Measurements from ENCODE around the gene KIF19.

KIF19 gene

GRCh38 chr17:74362810-74363498 is 36.9 kb downstream of the KIF19 start:
- ATAC-seq = no peak
- no peak for TF ChIP-seq OSR1 (CRISPR knock-in tag; IDR thresholded peaks at IDR 0.05)
- no peak for TF ChIP-seq ZFP30 (CRISPR knock-in tag; IDR thresholded peaks at IDR 0.05)
- TF ChIP-seq ISL1 (CRISPR knock-in tag; IDR thresholded peaks at IDR 0.05) = no peak
- no peak for TF ChIP-seq ZC3H10 (CRISPR knock-in tag; IDR thresholded peaks at IDR 0.05)

- no peak for ATAC-seq
- TF ChIP-seq PPARA (CRISPR knock-in tag; IDR thresholded peaks at IDR 0.05; ENCODE audit: borderline replicate concordance) (no peak), TOX (CRISPR knock-in tag; IDR thresholded peaks at IDR 0.05; ENCODE audit: borderline replicate concordance) (no peak), ESRRG (CRISPR knock-in tag; IDR thresholded peaks at IDR 0.05) (no peak), ZNF565 (CRISPR knock-in tag; conservative IDR thresholded peaks at IDR 0.05; ENCODE audit: low read depth) (no peak), BACH2 (CRISPR knock-in tag; IDR thresholded peaks at IDR 0.05; ENCODE audit: borderline replicate concordance) (no peak), ZNF70 (CRISPR knock-in tag; IDR thresholded peaks at IDR 0.05) (no peak), TSHZ2 (CRISPR knock-in tag; IDR thresholded peaks at IDR 0.05) (no peak), CSDC2 (CRISPR knock-in tag; IDR thresholded peaks at IDR 0.05) (no peak), ZC3H10 (CRISPR knock-in tag; IDR thresholded peaks at IDR 0.05) (no peak), RARB (CRISPR knock-in tag; IDR thresholded peaks at IDR 0.05) (no peak), OSR1 (CRISPR knock-in tag; IDR thresholded peaks at IDR 0.05) (no peak), CSRNP3 (CRISPR knock-in tag; IDR thresholded peaks at IDR 0.05) (no peak), ISL1 (CRISPR knock-in tag; IDR thresholded peaks at IDR 0.05) (no peak), CREB5 (CRISPR knock-in tag; IDR thresholded peaks at IDR 0.05; ENCODE audit: low read depth) (no peak), ZNF8 (CRISPR knock-in tag; IDR thresholded peaks at IDR 0.05) (no peak), TCF4 (CRISPR knock-in tag; IDR thresholded peaks at IDR 0.05; ENCODE audit: borderline replicate concordance) (no peak)
Observed at GRCh38 chr17:74367206-74367605, 41.2 kb downstream of the KIF19 start, which contains the start of gene GPR142. GPR142 (plus strand) TSS chr17:74367506; CDS start chr17:74369541, 2,035 bp downstream.

- TF ChIP-seq ZNF70 (CRISPR knock-in tag; IDR thresholded peaks at IDR 0.05) (peak; percentile 98), PATZ1 (CRISPR knock-in tag; IDR thresholded peaks at IDR 0.05; ENCODE audit: borderline replicate concordance) (peak; percentile 68; the same call in 1 of the 2 replicates), ARNTL (CRISPR knock-in tag; IDR thresholded peaks at IDR 0.05; ENCODE audit: borderline replicate concordance, low read depth) (no peak), BACH2 (CRISPR knock-in tag; IDR thresholded peaks at IDR 0.05; ENCODE audit: borderline replicate concordance) (no peak), PPARA (CRISPR knock-in tag; IDR thresholded peaks at IDR 0.05; ENCODE audit: borderline replicate concordance) (no peak), ZC3H10 (CRISPR knock-in tag; IDR thresholded peaks at IDR 0.05) (no peak), OSR1 (CRISPR knock-in tag; IDR thresholded peaks at IDR 0.05) (no peak), SNAI2 (CRISPR knock-in tag; IDR thresholded peaks at IDR 0.05) (no peak)
- peak; percentile 54; the same call in 1 of the 3 replicates for ATAC-seq
Observed at GRCh38 chr17:74368341-74369081, 42.5 kb downstream of the KIF19 start.
